GM10847 (cell line): ENCODE measurements around the gene TMC1.

Experiments used
- POLR2A ChIP-seq: IDR thresholded peaks from 2 replicates; pipeline ENCODE4 v1.6.1; 2011; ENCODE audit not compliant: insufficient read length; ENCODE audit errors: extremely low read depth

Gene TMC1

GRCh38 chr9:72863456-72864094 lies 342.2 kb downstream of the TMC1 start:
- no peak for TF ChIP-seq POLR2A

DNA sequence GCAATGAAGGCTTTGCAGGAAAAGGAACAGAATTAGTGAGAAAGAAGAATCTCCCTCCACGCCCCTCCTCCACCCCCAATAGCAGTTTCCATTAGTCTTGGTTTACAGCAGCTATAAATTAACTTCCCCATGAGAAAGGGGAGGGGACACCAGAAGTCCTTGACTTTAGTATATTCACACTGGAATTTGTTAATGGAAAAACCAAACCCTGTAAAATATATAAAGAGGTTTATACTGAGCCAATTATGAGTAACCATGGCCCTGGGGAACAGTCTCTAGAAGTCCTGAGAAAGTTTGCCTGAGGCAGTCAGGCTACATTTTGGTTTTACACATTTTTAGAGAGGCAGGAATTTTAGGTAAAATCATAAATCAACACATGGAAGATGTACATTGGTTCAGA lies 342.9 kb downstream of the TMC1 start:
- no peak for TF ChIP-seq POLR2A

DNA sequence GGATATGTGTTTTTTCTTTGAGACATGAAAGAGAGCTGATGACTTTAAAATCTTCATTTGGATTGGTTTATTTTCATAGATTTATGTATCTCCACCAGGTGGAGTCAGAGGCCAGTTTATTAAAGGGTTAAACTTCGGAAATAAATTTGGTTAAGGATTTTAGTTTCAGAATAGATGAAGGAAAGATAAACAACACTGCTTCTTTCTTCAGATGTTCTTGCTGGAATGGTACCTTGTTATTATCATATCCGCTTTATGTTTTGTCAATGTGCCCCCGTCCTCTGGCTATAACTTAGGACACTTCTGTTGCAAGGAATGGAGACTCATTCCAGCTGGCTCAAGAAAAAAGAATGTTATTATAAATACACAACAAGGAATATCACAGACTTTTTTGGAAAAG lies 350.3 kb downstream of the TMC1 start:
- TF ChIP-seq POLR2A = no peak

- TF ChIP-seq POLR2A = no peak
These were observed 351.3 kb downstream of the TMC1 start for GRCh38 chr9:72872718-72873117.

GRCh38 chr9:72873456-72873855 lies 352.0 kb downstream of the TMC1 start:
- TF ChIP-seq POLR2A = no peak

- no peak for TF ChIP-seq POLR2A
These were observed 352.9 kb downstream of the TMC1 start for GRCh38 chr9:72874344-72874743.

GRCh38 chr9:72875221-72875620 lies 353.8 kb downstream of the TMC1 start:
- TF ChIP-seq POLR2A = no peak

GRCh38 chr9:72880821-72881220 lies 359.4 kb downstream of the TMC1 start:
- no peak for TF ChIP-seq POLR2A

DNA sequence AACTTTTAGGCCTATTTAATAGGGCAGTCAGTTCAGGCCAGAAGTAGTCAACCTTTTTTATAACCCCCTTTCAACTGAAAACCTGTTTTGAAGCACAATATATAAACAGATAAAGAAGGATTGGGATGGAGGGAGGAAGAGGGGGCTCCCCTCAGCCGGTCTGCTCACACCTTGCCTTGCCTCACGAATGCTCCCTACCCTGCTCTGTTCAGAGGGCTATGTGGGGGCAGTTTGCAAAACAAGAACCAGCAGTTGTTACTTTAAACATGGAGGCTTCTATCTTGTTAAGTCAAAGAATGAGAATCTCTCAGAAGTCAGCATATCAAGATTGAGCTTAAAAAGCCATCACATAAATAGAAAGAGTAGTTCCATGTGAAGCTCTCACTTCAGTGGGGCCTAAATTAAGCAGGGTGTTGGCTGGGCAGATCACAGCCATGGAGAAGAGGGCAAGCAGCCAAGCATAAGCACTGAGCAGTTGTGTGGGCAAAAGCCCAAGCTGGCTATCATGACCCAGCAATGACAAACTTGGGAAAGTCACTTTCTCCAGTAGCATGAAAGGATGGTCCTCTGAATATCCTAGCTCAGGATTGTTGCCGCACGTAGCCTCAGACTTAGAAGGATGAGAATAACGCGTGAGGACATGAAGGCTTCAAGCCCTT lies 360.8 kb downstream of the TMC1 start:
- TF ChIP-seq POLR2A = no peak

DNA sequence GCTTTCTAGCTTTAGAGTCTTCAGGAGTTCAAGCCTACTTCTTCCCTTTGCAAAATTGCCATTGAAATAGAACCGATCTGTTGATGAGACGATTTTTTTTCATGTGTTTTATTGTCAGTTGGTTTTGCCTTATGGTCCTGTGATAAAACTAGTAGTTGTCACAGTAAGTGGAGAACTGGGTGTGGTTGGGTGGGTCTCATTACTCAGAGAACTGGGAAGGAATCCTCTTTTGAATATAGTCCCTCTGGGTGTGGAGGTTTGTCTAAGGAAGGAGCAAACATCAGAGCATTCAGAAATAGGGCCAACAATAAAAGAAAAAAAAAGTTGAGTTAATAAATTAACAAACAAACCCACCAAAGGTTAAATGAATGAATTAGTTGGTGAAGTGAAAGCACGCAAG lies 362.5 kb downstream of the TMC1 start:
- no peak for TF ChIP-seq POLR2A

DNA sequence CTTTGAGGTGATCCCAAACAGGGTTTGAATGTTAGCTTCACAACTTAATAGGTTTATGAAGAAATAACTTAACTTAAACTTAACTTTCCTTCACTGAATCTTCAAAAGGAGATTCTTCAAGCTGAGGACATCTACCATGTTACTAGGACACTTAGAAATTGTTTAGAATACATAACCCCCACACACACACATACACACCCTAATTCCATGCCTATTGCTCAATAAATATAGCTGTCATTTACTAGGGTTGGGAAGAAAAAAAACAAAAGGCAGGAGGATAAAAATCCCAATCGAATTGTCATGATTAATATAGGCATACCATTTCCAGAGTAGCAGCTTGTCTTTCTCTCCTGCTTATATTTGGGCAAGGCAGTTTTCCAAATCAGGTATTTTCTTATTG lies 363.1 kb downstream of the TMC1 start:
- no peak for TF ChIP-seq POLR2A
